ENCODE results near the gene MFSD1.

Gene MFSD1

DNA sequence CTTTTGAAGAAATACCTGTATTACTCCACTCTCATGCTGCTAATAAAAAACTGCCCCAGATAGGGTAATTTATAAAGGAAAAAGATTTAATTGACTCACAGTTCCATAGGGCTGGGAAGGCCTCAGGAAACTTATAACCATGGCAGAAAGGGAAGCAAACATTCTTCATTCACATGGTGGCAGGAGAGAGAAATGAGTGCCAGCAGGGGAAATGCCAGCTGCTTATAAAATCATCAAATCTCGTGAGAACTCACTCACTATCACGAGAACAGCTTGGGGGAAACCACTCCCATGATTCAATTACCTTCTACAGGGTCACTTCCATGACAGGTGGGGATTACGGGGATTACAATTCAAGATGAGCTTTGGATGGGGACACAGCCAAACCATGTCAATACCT is 18.7 kb downstream of the MFSD1 start:
- H3K4me3 ChIP-seq, result no peak overlapping the region
- no peaks in the 10 kb centered on the region for H3K4me1 ChIP-seq
- no peaks in the 10 kb centered on the region for H3K27me3 ChIP-seq
- intact Hi-C loops (cut with DNase I; ENCODE audit: low total_unique reads), result no loop called here
- H3K36me3 ChIP-seq, result peaks cover 60 to 80% (median 69%) of the 10 kb centered on the region in 3 donors
- TF ChIP-seq, protein P1, sequence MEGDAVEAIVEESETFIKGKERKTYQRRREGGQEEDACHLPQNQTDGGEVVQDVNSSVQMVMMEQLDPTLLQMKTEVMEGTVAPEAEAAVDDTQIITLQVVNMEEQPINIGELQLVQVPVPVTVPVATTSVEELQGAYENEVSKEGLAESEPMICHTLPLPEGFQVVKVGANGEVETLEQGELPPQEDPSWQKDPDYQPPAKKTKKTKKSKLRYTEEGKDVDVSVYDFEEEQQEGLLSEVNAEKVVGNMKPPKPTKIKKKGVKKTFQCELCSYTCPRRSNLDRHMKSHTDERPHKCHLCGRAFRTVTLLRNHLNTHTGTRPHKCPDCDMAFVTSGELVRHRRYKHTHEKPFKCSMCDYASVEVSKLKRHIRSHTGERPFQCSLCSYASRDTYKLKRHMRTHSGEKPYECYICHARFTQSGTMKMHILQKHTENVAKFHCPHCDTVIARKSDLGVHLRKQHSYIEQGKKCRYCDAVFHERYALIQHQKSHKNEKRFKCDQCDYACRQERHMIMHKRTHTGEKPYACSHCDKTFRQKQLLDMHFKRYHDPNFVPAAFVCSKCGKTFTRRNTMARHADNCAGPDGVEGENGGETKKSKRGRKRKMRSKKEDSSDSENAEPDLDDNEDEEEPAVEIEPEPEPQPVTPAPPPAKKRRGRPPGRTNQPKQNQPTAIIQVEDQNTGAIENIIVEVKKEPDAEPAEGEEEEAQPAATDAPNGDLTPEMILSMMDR (IDR thresholded peaks at IDR 0.05), result no peak
- no peak overlapping the region for H3K27ac ChIP-seq
- no peak for DNase-seq
- no peaks in the 10 kb centered on the region for H3K9me3 ChIP-seq

- no peak for DNase-seq
- H3K4me3 ChIP-seq, result no peak overlapping the region
- intact Hi-C loops (cut with DNase I; ENCODE audit: low total_unique reads), result no loop called here
- H3K27ac ChIP-seq, result no peak overlapping the region
- peaks cover 71 to 91% (median 75%) of the 10 kb centered on the region in 3 donors for H3K36me3 ChIP-seq
- H3K27me3 ChIP-seq, result no peaks in the 10 kb centered on the region
- no peaks in the 10 kb centered on the region for H3K4me1 ChIP-seq
- TF ChIP-seq, protein P1 (IDR thresholded peaks at IDR 0.05), result no peak
- no peaks in the 10 kb centered on the region for H3K9me3 ChIP-seq
These were observed 20.0 kb downstream of the MFSD1 start for GRCh38 chr3:158821847-158822246.

GRCh38 chr3:158823426-158823825 is 21.6 kb downstream of the MFSD1 start:
- Histone ChIP-seq H3K4me1 (no peaks in the 10 kb centered on the region), H3K4me3 (no peak overlapping the region), H3K27ac (no peak overlapping the region), H3K36me3 (peaks cover 77 to 96% (median 88%) of the 10 kb centered on the region in 3 donors), H3K9me3 (no peaks in the 10 kb centered on the region), H3K27me3 (no peaks in the 10 kb centered on the region)
- intact Hi-C loops (cut with DNase I; ENCODE audit: low total_unique reads), result no loop called here
- no peak for DNase-seq
- TF ChIP-seq, protein P1 (IDR thresholded peaks at IDR 0.05), result no peak

- no peak for DNase-seq
- peaks cover 67 to 87% (median 78%) of the 10 kb centered on the region in 3 donors for H3K36me3 ChIP-seq
- no peak overlapping the region for H3K4me3 ChIP-seq
- no peak overlapping the region for H3K27ac ChIP-seq
- intact Hi-C loops (cut with DNase I; ENCODE audit: low total_unique reads), result no loop called here
- H3K9me3 ChIP-seq, result no peaks in the 10 kb centered on the region
- H3K4me1 ChIP-seq, result no peaks in the 10 kb centered on the region
- no peaks in the 10 kb centered on the region for H3K27me3 ChIP-seq
- TF ChIP-seq, protein P1 (IDR thresholded peaks at IDR 0.05), result no peak
These were observed 25.9 kb downstream of the MFSD1 start for GRCh38 chr3:158827773-158828172.

DNA sequence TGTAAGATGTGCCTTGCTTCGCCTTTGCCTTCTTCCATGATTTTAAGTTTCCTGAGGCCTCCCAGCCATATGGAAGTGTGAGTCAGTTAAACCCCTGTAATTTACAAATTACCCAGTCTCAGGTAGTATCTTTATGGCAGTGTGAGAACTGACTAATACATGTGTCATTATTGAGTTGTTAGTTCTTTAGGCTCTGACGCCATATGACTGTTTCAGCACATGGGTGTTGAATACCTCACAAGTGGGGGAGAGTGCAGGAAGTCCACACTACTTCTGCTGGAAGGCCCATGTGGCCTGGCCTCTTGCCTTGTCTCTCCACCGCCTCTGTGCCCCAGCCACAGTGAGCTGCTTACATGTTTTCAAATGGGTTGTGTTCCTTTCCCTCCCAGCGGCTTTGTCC is 28.5 kb downstream of the MFSD1 start:
- TF ChIP-seq, protein P1 (IDR thresholded peaks at IDR 0.05), result no peak
- Histone ChIP-seq H3K4me1 (no peaks in the 10 kb centered on the region), H3K27ac (no peak overlapping the region), H3K36me3 (peaks cover 41 to 64% (median 56%) of the 10 kb centered on the region in 3 donors), H3K27me3 (no peaks in the 10 kb centered on the region), H3K9me3 (no peaks in the 10 kb centered on the region), H3K4me3 (no peak overlapping the region)
- intact Hi-C loops (cut with DNase I; ENCODE audit: low total_unique reads), result no loop called here
- DNase-seq, result no peak

- intact Hi-C loops (cut with DNase I; ENCODE audit: low total_unique reads), result no loop called here
- TF ChIP-seq, protein P1 (IDR thresholded peaks at IDR 0.05), result no peak
- Histone ChIP-seq H3K4me3 (no peak overlapping the region), H3K36me3 (peaks cover 34 to 52% (median 44%) of the 10 kb centered on the region in 3 donors), H3K27me3 (no peaks in the 10 kb centered on the region), H3K9me3 (no peaks in the 10 kb centered on the region), H3K4me1 (no peaks in the 10 kb centered on the region), H3K27ac (no peak overlapping the region)
- no peak for DNase-seq
These were observed 30.0 kb downstream of the MFSD1 start for GRCh38 chr3:158831861-158832260.

All from tibial artery (tissue), 4 donors.